Activated CD4-positive, alpha-beta T cell treated with anti-CD3 and anti-CD28 coated beads, Interleukin-2, amount 10 ng/mL, durations not matched to agents 7 days and 5 days (primary cell): ENCODE results near the gene AK3. TPM values are rescaled to one million over a fixed set of nuclear protein-coding genes. Genes with fewer than 3 reads are reported as not detected.

Experiments
- CTCF ChIA-PET: fragments of 350-600 bp; sonication (Branson Sonifier 250); formaldehyde crosslinking; loops from one replicate; lab custom pipeline; 2021; ENCODE audit warnings: antibody characterized with exemption; lab: Charles Lee
- POLR2A ChIA-PET: fragments of 350-600 bp; sonication (Branson Sonifier 250); formaldehyde crosslinking; loops from one replicate; lab custom pipeline; 2021; ENCODE audit warnings: antibody characterized with exemption; lab: Charles Lee
- DNase-seq: peaks from one replicate; pipeline ENCODE4 v3.0.0-alpha.2; 2020
- H3K27ac Mint-ChIP-seq: one replicate; pipeline ENCODE4 v1.8.0; 2021; ENCODE audit warnings: mild to moderate bottlenecking, moderate library complexity, mixed read lengths
- H3K27me3 Mint-ChIP-seq: one replicate; pipeline ENCODE4 v1.8.0; 2021; ENCODE audit warnings: mixed read lengths
- H3K36me3 Mint-ChIP-seq: one replicate; pipeline ENCODE4 v1.8.0; 2021; ENCODE audit warnings: low read depth, mixed read lengths
- H3K4me1 Mint-ChIP-seq: one replicate; pipeline ENCODE4 v1.8.0; 2021; ENCODE audit warnings: mixed read lengths
- H3K4me3 Mint-ChIP-seq: one replicate; pipeline ENCODE4 v1.8.0; 2021; ENCODE audit warnings: mild to moderate bottlenecking, moderate library complexity, mixed read lengths
- H3K9me3 Mint-ChIP-seq: one replicate; pipeline ENCODE4 v1.8.0; 2021; ENCODE audit warnings: mixed read lengths
- total RNA-seq, 2 experiments: library from RNA; stranded (reverse); gene quantifications; one replicate each; pipeline ENCODE4 v1.2.3, GENCODE V29; 2021

AK3 gene
- total RNA-seq, 2 experiments from 2014 or later = 34.4 to 38.9 TPM

DNA sequence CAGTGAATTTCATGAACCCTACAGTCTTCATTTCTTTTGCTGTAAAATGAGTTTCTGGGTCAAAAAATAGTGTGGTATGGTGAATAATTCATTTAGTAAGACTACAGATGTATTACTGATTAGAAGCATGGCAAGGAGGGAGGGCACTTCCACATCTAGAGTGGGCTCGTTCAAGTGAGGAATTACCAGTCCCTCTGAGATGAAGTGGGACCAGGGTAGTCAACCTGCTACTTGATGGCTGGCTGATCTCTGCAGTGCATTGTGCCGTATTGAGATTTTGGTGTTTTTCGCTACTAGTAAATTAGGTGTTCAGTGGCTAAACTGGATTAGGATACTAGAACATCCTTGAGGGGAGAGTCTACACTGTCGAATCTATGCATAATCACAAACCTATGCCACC, 50.9 kb downstream of the AK3 start:
- Mint-ChIP-seq H3K36me3 (peaks cover 33% of the 10 kb centered on the region), H3K9me3 (no peaks in the 10 kb centered on the region), H3K27ac (no peak overlapping the region), H3K4me3 (no peak overlapping the region), H3K27me3 (no peaks in the 10 kb centered on the region), H3K4me1 (peaks cover 13% of the 10 kb centered on the region)
- ChIA-PET POLR2A (no interaction called here), CTCF (no interaction called here)
- no peak for DNase-seq

DNA sequence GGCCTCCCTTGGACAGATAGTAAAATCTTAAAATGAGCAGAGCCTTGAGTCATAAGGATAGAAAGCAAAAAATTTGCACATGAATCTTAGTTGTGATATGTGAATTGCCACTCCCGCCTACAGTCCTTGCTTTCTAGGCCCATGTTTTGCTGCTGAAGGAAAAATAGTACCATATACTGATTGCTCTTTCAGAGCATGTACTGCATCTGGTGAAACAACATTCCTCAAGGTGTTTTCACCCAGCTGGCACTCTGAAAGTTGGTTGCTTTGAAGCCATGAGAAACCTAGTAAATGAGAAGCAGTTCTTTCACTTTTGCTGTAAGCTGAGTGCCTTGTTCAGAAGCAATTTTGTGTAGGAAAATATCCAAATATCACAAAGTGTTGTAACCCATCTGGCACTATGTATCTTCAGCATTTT, 51.3 kb downstream of the AK3 start:
- ChIA-PET CTCF (no interaction called here), POLR2A (no interaction called here)
- H3K36me3 Mint-ChIP-seq = peaks cover 37% of the 10 kb centered on the region
- H3K9me3 Mint-ChIP-seq = no peaks in the 10 kb centered on the region
- H3K27ac Mint-ChIP-seq = no peak overlapping the region
- H3K4me1 Mint-ChIP-seq = peaks cover 13% of the 10 kb centered on the region
- no peak overlapping the region for H3K4me3 Mint-ChIP-seq
- DNase-seq = no peak
- H3K27me3 Mint-ChIP-seq = no peaks in the 10 kb centered on the region

DNA sequence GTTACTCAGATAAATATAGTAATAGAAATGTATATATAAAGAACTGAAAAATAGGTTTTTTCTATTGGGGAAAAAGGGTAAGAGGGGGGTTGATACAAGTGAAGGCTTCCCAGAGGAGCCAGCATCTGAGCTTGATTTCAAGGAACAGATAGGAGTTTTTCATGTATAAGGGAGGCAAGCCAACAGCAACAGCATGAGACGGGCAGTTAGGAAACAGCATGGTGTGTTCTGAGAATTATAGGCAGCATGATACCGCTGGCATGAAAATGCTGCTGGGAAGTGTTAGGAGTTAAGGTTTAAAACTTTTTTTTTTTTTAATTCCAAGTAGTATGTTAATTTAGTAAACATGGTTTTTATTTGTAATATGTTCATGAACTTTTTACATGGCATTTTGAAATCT, 52.0 kb downstream of the AK3 start:
- peaks cover 34% of the 10 kb centered on the region for H3K36me3 Mint-ChIP-seq
- no peaks in the 10 kb centered on the region for H3K9me3 Mint-ChIP-seq
- DNase-seq = no peak
- ChIA-PET CTCF (no interaction called here), POLR2A (no interaction called here)
- H3K4me3 Mint-ChIP-seq = no peak overlapping the region
- H3K4me1 Mint-ChIP-seq = peaks cover 13% of the 10 kb centered on the region
- H3K27ac Mint-ChIP-seq = no peak overlapping the region
- no peaks in the 10 kb centered on the region for H3K27me3 Mint-ChIP-seq

DNA sequence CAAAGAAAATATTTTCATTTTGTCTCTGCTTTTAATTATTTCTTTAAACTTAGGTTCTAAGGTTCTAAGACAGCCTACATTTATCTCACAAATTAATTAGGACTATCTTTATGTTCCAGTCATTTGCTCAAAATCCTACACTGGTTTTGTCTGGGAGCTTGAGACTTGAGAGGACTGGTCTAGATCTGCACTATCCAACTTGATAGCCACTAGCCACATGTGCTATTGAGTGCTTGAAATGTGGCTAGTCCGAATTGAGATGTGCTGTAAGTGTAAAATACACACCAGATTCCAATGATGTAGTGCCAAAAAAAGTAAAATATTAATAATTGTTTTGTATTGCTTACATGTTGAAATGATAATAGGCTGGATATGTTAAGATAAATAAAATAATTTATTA, 54.4 kb downstream of the AK3 start:
- peaks cover 19% of the 10 kb centered on the region for H3K4me1 Mint-ChIP-seq
- no peak for DNase-seq
- peaks cover 34% of the 10 kb centered on the region for H3K36me3 Mint-ChIP-seq
- H3K27me3 Mint-ChIP-seq = no peaks in the 10 kb centered on the region
- ChIA-PET POLR2A (no interaction called here), CTCF (no interaction called here)
- H3K27ac Mint-ChIP-seq = no peak overlapping the region
- H3K4me3 Mint-ChIP-seq = no peak overlapping the region
- H3K9me3 Mint-ChIP-seq = no peaks in the 10 kb centered on the region

DNA sequence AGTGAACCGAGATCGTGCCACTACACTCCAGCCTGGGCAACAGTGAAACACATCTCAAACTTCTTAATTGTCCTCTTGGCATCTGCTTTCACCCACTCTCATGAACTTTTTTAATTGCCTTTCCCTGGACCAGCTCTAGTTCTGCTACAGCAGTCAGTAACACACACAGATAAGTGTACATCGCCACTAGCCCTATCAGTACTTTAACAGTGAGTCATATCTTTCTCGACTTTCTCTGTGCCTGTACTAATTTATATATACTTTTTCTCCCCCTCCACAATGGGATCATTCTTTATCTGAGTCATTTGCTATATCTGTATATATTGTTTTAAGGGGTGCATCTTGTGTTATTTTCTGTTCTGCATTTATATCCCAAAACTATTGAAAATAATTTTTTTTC, 54.9 kb downstream of the AK3 start:
- Mint-ChIP-seq H3K4me3 (no peak overlapping the region), H3K27me3 (no peaks in the 10 kb centered on the region), H3K4me1 (peaks cover 19% of the 10 kb centered on the region), H3K36me3 (peaks cover 33% of the 10 kb centered on the region), H3K27ac (no peak overlapping the region), H3K9me3 (no peaks in the 10 kb centered on the region)
- ChIA-PET POLR2A (no interaction called here), CTCF (no interaction called here)
- no peak for DNase-seq

DNA sequence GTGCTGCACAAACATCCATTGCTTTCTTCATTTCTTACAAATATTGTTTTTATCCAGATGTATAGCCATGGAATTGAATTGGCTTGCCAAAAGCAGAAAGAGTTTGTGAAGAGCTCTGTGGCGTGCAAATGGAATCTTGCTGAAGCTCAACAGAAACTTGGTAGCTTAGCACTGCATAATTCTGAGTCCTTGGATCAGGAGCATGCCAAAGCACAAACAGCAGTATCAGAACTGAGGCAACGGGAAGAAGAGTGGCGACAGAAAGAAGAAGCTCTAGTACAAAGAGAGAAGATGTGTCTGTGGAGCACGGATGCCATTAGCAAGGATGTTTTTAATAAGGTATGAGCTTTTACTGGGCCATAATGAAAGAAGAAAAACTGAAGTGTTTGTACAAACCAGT, 56.2 kb downstream of the AK3 start:
- CTCF ChIA-PET = interaction anchor here (0.7 to 1.1 kb wide), 2 partner anchors 14 to 17 kb away, joined by 3 read pairs; no protein-coding TSS in a partner anchor
- Mint-ChIP-seq H3K27me3 (no peaks in the 10 kb centered on the region), H3K9me3 (no peaks in the 10 kb centered on the region), H3K4me3 (no peak overlapping the region), H3K4me1 (peaks cover 14% of the 10 kb centered on the region), H3K27ac (no peak overlapping the region), H3K36me3 (peaks cover 22% of the 10 kb centered on the region)
- no peak for DNase-seq
- POLR2A ChIA-PET = no interaction called here

DNA sequence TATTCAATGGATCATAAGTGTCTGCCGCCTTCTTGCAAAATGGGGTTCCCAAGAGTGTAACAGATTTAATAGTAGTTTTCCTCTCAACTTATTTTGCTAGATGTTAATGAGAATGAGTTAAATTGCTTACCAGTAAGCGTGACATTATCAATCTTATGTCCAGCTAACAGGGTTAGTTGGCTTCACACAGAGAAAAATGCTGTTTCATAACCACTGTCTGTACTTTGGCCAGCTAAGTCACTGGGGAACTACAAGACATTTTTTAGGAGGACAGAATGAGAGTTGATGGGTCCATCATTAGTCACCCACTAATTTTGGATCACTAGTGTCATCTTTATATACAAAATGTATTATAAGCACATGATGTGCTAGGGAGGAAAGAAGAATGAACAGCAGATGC, 60.3 kb downstream of the AK3 start:
- ChIA-PET CTCF (no interaction called here), POLR2A (no interaction called here)
- H3K4me1 Mint-ChIP-seq = peaks cover 8% of the 10 kb centered on the region
- DNase-seq = no peak
- H3K27ac Mint-ChIP-seq = no peak overlapping the region
- no peaks in the 10 kb centered on the region for H3K27me3 Mint-ChIP-seq
- H3K4me3 Mint-ChIP-seq = no peak overlapping the region
- peaks cover 19% of the 10 kb centered on the region for H3K36me3 Mint-ChIP-seq
- H3K9me3 Mint-ChIP-seq = no peaks in the 10 kb centered on the region

DNA sequence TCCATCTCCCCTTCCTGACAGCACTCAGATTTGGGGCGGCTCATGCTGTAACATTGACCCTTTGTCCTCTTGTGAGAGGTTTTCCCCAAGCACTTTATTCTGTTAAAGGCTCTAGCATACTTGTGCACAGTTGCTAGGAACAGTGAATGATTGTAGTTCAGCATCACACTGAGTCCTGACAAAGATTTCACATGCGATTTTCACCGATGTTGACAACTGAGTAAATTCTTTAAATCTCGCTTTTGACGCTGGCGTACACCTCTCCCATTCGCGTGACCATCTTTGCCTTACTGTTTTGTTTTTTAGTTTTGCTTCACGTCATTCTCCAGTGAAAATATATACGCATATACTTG, 60.9 kb downstream of the AK3 start:
- Mint-ChIP-seq H3K27ac (no peak overlapping the region), H3K36me3 (peaks cover 18% of the 10 kb centered on the region), H3K4me3 (no peak overlapping the region), H3K27me3 (no peaks in the 10 kb centered on the region), H3K4me1 (peaks cover 6% of the 10 kb centered on the region), H3K9me3 (no peaks in the 10 kb centered on the region)
- ChIA-PET CTCF (no interaction called here), POLR2A (no interaction called here)
- no peak for DNase-seq

DNA sequence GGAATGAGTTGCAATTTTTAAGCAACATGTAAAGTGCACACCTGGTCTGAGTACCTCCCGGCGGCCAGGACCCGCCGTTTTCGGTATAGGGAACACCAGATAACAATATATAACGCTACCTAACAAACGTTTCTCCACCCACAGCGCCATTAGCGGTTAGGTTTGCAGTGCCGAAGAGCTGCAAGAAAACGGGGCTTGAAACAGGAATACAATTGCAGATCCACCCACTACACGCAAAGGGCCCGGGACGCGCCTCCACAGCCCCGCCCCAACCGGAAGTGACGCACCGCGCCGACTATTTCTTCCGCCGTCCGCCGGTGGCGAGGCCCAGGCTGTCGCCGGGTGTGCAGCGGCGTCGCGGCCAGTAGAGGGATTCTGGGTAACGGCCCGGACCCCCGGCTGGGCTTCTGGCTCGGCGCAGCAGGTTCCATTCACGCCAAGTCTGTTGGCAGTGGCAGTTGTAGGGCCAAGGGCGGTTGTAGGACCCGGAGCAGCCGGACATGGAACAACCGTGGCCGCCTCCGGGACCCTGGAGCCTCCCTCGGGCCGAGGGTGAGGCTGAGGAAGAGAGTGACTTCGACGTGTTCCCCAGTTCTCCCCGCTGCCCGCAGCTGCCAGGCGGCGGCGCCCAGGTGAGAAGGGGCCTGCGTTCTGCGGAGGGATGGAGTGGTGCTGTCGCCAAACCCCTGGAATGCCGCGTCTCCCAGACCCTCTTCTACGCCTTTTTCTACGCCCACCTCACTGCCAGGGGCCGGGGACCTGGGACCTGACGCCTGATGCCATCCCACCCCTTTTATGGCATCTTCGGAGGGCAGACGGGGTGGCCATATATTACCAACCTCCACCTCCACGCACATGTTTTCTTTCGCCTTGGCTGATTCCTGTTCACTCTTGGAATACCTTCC, 61.5 kb downstream of the AK3 start, which contains the start of gene CDC37L1:
Gene CDC37L1, plus strand, starts transcription at position 302 of the 905 bp plus-strand sequence. Its CDS starts 199 bp downstream, at position 501.
- peak; percentile 98 for DNase-seq
- ChIA-PET CTCF (interaction anchor here (0.8 to 1.0 kb wide), 2 partner anchors 17 to 36 kb away, joined by 3 read pairs; partner anchors contain the start of gene PLPP6), POLR2A (interaction anchor here (0.6 to 0.7 kb wide), 2 partner anchors 14 to 61 kb away, joined by 3 read pairs; no protein-coding TSS in a partner anchor)
- no peaks in the 10 kb centered on the region for H3K27me3 Mint-ChIP-seq
- H3K4me1 Mint-ChIP-seq = peaks cover 6% of the 10 kb centered on the region
- no peaks in the 10 kb centered on the region for H3K9me3 Mint-ChIP-seq
- H3K36me3 Mint-ChIP-seq = peaks cover 12% of the 10 kb centered on the region
- H3K4me3 Mint-ChIP-seq = no peak within 1 kb of the TSS
- no peak within 1 kb of the TSS for H3K27ac Mint-ChIP-seq

DNA sequence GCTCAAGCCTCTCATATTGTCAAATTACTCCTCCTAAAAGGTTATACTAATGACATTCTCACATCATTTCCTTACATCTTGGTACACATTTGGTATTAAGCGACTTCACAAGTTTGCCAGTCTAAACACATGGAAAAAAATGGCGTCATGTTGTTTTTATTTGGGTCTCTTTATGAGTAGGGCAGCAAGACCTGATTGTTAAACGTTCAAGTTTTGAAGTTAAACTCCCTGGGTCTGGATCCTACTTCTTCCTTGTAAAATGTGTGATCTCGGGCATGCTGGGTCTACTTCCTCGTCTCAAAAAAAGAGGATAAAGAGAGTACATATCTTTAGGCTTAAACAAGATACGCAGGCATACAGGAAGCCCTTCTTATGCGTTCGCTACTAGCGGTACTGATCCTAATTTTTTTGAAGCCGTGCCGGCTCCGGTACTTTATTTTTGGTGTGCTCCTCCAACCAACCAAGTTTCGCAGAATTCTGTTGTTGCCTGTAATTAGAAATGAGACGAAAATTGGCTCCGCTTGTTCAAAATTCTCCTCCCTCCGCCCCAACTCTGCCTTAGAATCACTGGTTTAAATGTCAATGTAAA, 62.2 kb downstream of the AK3 start:
- ChIA-PET CTCF (interaction anchor here (0.8 to 1.0 kb wide), 2 partner anchors 16 to 37 kb away, joined by 3 read pairs; partner anchors contain the start of gene PLPP6), POLR2A (no interaction called here)
- Mint-ChIP-seq H3K4me1 (peaks cover 6% of the 10 kb centered on the region), H3K9me3 (no peaks in the 10 kb centered on the region), H3K27ac (no peak overlapping the region), H3K27me3 (no peaks in the 10 kb centered on the region), H3K36me3 (peaks cover 12% of the 10 kb centered on the region), H3K4me3 (no peak overlapping the region)
- peak; percentile 43 for DNase-seq

DNA sequence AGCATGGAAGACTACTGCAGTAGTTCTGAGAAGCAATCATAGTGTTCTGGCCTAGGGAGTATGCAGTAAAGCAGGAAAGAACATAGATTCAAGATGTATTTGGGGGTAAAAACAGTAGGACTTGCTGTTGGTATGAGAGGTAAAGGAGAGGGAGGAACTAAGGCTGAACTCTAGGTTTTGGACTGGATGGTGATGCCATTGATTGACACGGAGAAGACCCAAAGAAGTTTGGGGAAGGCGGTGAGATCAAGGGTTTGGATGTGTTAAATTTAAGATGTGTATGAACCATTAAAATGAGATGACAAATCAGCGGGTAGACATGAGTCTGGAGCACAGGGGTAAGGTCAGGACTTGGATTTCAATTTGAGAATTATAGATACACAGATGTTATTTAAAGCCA, 63.6 kb downstream of the AK3 start:
- H3K36me3 Mint-ChIP-seq = peaks cover 5% of the 10 kb centered on the region
- no peaks in the 10 kb centered on the region for H3K9me3 Mint-ChIP-seq
- no peak overlapping the region for H3K27ac Mint-ChIP-seq
- no peaks in the 10 kb centered on the region for H3K27me3 Mint-ChIP-seq
- H3K4me3 Mint-ChIP-seq = no peak overlapping the region
- no peak for DNase-seq
- POLR2A ChIA-PET = no interaction called here
- CTCF ChIA-PET = interaction anchor here (0.6 to 1.4 kb wide), 3 partner anchors 21 to 280 kb away, joined by 4 to 6 read pairs (median 4); no protein-coding TSS in a partner anchor
- H3K4me1 Mint-ChIP-seq = no peaks in the 10 kb centered on the region

DNA sequence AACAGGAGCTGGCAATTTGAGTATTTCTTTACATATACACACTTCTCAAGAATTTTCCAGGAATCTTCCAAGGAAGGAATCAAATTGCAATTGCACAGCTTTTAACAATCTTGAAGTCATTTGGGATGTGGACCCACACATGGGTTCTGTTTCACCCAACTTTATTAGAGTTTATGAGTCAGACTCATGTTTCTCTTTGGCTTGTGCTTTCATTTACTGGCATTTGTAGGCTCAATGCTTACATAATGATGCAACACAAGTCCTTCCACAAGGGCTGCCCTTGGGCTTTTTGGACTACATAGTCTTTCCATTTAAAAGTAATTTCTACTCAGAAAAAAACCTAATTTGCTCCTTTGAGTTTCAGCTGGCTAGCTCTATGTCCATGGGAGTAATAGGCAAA, 66.2 kb downstream of the AK3 start:
- Mint-ChIP-seq H3K27ac (no peak overlapping the region), H3K4me3 (no peak overlapping the region), H3K4me1 (peaks cover 15% of the 10 kb centered on the region), H3K27me3 (no peaks in the 10 kb centered on the region), H3K36me3 (peaks cover 2% of the 10 kb centered on the region), H3K9me3 (no peaks in the 10 kb centered on the region)
- CTCF ChIA-PET = interaction anchor here (1.4 kb wide), 1 partner anchor 9 kb away, joined by 6 read pairs; the partner anchor contains the start of gene SPATA6L
- POLR2A ChIA-PET = interaction anchor here (1.1 kb wide), 1 partner anchor 954 kb away, joined by 3 read pairs; the partner anchor contains the start of gene RIC1
- no peak for DNase-seq

DNA sequence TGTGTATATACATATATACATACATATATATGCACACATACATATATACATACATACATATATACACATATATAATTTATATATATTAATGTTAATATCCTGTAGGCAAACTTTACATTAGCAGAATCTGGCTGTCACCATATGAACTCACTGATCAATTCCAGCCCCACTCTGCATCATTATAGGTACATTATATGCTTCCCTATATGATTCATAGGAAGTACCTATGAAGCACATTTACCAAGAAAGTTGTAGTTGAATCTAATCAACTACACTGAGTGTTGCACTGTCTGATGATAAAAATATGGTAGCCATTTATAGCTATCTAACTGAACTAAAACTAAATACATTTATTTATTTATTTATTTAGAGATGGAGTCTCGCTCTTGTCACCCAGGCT, 69.3 kb downstream of the AK3 start:
- H3K9me3 Mint-ChIP-seq = no peaks in the 10 kb centered on the region
- peaks cover 2% of the 10 kb centered on the region for H3K36me3 Mint-ChIP-seq
- ChIA-PET CTCF (interaction anchor here (0.9 to 1.5 kb wide), 4 partner anchors 27 to 333 kb away, joined by 3 read pairs; no protein-coding TSS in a partner anchor), POLR2A (no interaction called here)
- H3K4me3 Mint-ChIP-seq = no peak overlapping the region
- H3K27me3 Mint-ChIP-seq = no peaks in the 10 kb centered on the region
- DNase-seq = no peak
- peaks cover 35% of the 10 kb centered on the region for H3K4me1 Mint-ChIP-seq
- no peak overlapping the region for H3K27ac Mint-ChIP-seq
